Right lung (tissue), 5 donors: Measurements from ENCODE around the gene IL31. TPM values are rescaled to one million over a fixed set of nuclear protein-coding genes. Genes with fewer than 3 reads are reported as not detected.

Source experiments
- DNase-seq, 2 donors: peaks; one replicate each; pipeline ENCODE4 v3.0.0-alpha.2; 2013
- polyA plus RNA-seq, 5 donors: library from polyadenylated mRNA; unstranded; fragments of 120-200 nt; gene quantifications; one replicate each; pipeline versions ENCODE4 v1.2.1 to v1.2.3, GENCODE V29; 2013; ENCODE audit warnings: inconsistent platforms in 1 of 5, low replicate concordance in 1 of 5; ENCODE audit not compliant: insufficient read length in 5 of 5, insufficient read depth in 1 of 5

Gene IL31
- polyA plus RNA-seq, 5 donors = not detected

DNA sequence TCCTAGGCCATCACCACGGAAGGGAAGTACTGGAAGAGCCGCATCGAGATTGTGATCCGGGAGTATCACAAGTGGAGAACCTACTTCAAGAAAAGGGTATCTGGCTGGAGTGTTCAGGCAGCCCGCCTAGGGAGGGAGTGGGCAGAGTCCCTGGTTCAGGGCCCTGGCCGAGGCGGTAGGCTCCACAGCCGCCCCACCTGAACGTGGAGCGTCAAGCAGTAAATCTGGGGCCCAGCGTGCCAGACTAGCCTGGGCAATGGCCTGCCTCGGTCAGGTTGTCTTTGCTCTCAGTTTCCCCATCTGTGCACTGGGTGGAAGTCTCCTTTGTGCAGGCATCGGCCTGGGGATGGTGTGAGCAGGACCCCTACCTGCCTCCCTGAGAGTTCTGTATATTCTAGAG lies 44.9 kb downstream of the IL31 start:
- no peak for DNase-seq

DNA sequence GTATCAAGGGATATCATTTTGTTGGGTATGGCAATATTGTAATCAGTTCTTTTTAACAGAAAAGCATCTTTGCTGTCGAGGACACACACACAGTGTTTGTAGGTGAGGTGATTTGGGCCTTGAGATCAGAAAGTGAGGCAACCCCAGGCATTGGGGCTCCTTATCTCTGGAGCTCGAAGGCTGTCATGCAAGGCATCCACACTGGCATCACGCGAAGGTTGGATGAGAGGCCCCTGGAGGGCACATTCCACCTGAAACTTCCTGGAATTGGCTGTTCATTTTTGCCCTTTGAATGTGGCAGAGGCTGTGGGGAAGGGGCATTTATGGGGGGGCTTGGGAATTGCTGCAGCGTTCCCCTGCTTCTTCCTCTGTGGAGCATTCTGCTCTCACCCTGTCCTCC lies 45.5 kb downstream of the IL31 start:
- no peak for DNase-seq

DNA sequence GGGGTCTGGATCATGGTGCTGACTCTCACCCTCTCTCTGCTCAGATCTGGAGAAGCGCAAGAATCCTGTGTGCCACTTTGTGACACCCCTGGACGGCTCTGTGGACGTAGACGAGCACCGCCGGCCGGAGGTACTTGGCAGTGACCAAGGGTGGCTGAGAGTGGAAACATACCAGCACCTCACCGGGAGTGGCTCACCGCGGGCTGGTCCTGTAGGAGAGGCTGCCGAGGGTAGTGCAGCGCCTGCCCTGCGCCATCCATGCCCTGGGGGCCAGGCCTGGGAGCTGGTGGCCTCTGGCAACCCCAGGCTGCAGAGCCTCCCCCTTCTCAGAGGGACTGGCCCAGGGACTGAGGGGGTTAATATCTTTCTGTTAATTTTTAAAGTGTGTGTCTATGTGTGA lies 46.2 kb downstream of the IL31 start:
- DNase-seq = no peak

DNA sequence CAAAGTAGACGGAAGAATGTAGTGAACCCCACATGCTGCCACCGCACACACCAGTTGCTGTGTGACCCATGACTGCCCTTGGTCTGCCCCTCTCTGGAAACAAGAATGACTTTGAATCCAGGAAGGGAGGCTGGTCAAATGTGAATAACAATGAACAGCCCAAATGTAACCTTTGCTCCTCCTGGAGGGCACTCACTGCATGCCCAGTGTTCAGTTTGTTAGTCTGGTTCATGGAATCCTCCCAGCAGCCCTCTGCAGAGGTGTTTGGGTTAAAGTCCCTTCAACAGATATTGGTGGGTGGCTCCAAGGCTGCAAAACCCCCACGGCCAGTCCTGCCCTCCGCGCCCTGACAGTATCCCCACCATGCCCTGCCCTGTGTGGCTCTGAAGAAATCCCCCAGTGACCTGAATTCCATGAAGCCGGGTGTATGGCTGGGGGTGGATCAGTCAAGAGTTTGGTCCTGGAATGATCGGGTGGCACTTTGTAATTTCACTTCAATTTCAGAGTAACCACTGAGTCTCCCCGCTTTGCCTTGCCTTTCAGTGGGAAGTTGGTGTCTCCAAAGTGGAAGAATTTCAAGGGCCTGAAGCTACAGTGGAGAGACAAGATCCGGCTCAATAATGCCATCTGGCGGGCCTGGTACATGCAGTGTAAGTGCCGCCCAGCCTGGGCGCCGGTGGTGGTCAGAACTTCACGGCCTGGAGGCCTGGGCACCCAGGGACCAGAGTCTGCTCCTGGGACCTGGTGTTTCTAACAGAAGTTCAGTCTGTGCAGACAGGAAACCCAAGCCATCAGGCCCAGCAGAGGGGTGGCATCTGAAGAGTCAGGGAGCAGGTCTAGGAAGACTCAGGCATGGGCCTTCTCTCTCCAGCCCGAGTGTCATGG lies 47.1 kb downstream of the IL31 start:
- no peak for DNase-seq

DNA sequence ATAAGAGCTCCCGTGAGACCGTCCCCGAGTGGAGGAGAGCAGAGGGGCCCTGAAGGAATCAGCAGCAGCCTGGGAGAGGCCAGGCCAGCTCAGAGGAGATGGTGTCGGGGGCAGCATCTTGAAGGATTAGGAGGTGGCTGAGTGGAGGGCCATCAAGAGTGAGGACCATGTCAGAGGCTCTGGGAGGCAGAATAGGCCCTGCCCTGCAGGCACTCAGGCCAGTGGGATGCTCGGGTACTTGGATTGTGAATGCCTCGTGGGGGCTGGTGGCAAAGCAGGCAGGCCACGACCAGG lies 47.7 kb downstream of the IL31 start:
- no peak for DNase-seq

DNA sequence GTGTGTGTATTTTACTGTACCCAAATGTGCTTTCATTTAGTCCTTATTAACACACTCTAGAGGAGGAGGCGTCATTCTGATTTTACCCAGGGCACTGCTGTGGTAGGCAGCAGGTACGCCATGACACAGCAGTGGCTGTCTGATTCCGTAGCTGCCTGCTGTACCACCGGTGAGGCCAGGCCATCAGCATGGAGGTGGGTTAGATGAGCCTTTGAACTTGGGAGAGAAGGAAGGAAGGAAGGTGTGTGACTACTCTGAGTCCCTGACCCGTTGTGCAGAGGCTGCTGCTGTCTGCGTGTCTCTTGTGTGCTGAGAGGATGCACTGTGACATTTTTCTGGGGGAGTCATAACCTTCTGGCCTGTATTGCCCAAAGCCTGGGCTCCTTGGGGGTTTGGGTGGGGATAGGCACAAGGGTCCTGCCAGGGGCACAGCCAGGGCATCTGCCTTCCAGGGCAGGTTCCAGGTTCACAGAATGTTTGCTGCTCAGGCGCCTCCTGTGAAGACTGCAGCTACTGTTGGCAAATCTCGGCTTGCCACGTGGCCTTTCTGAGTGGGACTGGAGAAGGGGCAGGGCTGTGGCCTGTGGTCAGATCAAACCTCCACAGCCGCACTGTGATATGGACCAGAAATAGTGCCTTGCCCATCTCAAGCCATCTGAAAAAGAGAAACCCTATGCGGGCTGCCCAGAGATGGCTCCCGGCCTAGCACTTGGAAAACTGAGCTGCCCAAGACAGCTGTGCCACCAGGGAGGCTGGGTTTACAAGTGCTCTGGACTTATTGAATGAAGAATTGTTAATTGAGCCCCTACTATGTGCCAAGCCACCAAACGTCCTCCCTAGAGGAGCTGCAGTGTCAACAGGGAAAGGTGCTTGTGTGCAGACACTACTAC lies 48.3 kb downstream of the IL31 start:
- no peak for DNase-seq

DNA sequence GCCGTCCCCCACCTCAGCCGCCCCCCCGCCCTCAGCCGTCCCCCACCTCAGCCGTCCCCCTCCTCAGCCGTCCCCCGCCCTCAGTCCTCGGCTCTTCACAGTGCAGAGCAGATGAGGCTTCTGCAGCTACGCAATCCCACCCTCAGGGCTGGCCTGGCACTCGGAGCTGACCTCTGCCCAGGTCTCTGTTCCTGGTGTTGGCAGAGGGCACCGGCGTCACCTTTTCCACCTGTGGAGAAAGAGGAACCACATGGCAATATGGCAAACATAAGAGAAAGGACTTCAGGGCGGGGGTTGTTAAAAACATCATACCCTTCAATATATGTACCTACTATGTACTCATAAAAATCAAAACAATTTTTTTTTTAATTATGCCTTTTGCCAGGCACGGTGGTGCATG lies 49.7 kb downstream of the IL31 start:
- no peak for DNase-seq

DNA sequence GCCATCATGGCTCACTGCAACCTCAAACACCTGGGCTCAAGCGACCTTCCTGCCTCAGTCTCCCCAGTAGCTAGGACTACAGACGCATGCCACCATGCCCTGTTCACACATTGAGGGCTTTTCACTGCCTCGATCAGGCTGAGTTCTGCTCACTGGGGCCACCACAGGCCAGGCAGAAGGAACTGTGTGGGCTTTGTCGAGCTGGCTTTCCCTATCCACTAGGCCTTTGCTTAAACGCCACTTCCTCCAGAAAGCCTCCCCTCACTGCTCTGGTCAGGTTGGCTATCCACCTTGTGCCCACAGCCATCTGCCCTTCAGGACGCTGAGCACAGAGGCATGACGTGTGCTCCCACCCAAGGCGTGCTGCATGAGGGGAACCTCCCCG lies 50.3 kb downstream of the IL31 start:
- DNase-seq = no peak

DNA sequence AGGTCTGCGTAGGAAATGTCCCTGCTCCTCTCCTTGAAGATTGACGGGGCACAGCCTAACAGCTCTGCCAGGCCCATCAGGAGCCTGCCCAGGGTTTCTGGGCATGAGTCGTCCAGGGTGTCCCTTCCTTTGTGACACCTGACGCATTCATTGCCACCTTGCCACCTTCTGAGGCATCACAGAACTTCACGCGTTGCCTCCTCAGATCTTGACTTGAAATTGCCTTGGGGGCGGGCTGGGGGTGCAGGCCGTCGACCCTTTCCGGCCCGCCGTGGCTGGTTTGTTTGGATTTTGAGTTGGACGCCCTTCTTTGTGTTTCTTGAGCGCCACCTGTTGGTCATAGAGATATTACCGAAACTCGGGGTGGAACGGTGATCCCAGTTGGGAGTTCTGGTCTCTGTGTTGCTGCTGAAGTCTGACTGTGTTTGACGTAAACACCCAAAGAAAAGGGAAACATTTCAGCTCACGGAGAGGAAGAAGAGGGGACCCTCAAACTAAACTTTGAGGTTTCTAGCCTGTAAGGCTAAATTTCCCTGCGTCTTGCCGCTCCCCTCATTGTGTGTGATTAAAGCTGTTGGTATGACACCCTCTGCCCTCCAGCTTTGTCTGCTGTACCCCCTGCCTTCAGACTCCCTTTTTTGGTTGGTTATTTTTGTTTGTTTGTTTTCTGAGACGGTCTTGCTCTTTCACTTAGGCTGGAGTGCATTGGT lies 50.8 kb downstream of the IL31 start:
- peak; percentile 47 to 70 for DNase-seq

Other genes starting within 250 kb of the IL31 start
- gene BCL7A, start 152.3 kb downstream of the IL31 start, polyA plus RNA-seq = 10 to 100 TPM; 13.9 to 17.9 (median 16.6) TPM
- gene MLXIP, start 95.5 kb downstream of the IL31 start, polyA plus RNA-seq = 10 to 100 TPM; 55.8 to 87.5 (median 83.7) TPM
- 1 to 10 TPM in 4 of 5 donors, under 1 TPM in 1; 0.67 to 4.5 (median 3.4) TPM for gene LRRC43, start 8.9 kb upstream of the IL31 start, polyA plus RNA-seq
- gene B3GNT4, start 29.5 kb upstream of the IL31 start, polyA plus RNA-seq = 1 to 10 TPM in 2 of 5 donors, under 1 TPM in 3; 0.38 to 1.3 (median 0.98) TPM
- 10 to 100 TPM; 50.3 to 62.1 (median 59.5) TPM for gene DIABLO, start 51.8 kb upstream of the IL31 start, polyA plus RNA-seq
- 10 to 100 TPM in 4 of 5 donors, 1 to 10 TPM in 1; 9.9 to 17.8 (median 15.3) TPM for gene VPS33A, start 92.3 kb upstream of the IL31 start, polyA plus RNA-seq
- gene CLIP1, start 248.4 kb upstream of the IL31 start, polyA plus RNA-seq = 10 to 100 TPM; 24.4 to 33.6 (median 31.2) TPM